MM.1S (cell line): Measurements from ENCODE around the gene ADSS1.

ENCODE experiments used
- DNase-seq: peaks from one replicate; pipeline ENCODE4 v3.0.0-alpha.2; 2015
- H2AFZ ChIP-seq: fragments of 300-600 bp; sonication (generic); 2 replicates; pipeline ENCODE4 v1.6.0; 2016; ENCODE audit warnings: antibody characterized with exemption, low read length
- H3F3A ChIP-seq: fragments of 300-600 bp; sonication (generic); 2 replicates; pipeline ENCODE4 v1.6.1; 2016; ENCODE audit warnings: mild to moderate bottlenecking, antibody characterized with exemption, low read length, moderate library complexity, mixed read lengths; ENCODE audit not compliant: insufficient read depth
- H3K27ac ChIP-seq: fragments of 300-600 bp; sonication (generic); 2 replicates; pipeline ENCODE4 v1.5.1; 2016; ENCODE audit warnings: mild to moderate bottlenecking, low read length
- H3K27me3 ChIP-seq: fragments of 300-600 bp; sonication (generic); replicated peaks from 2 replicates; pipeline ENCODE4 v1.6.0; 2016; ENCODE audit warnings: low read length; ENCODE audit not compliant: insufficient read depth
- H3K36me3 ChIP-seq: fragments of 300-600 bp; sonication (generic); replicated peaks from 2 replicates; pipeline ENCODE4 v1.6.1; 2016; ENCODE audit warnings: mild to moderate bottlenecking, low read length, mixed read lengths; ENCODE audit not compliant: insufficient read depth
- H3K4me1 ChIP-seq: fragments of 300-600 bp; sonication (generic); 2 replicates; pipeline ENCODE4 v1.6.1; 2016; ENCODE audit warnings: low read length, mixed read lengths
- H3K4me2 ChIP-seq: fragments of 300-600 bp; sonication (generic); 2 replicates; pipeline ENCODE4 v1.6.0; 2016; ENCODE audit warnings: low read depth, low read length
- H3K4me3 ChIP-seq: fragments of 300-600 bp; sonication (generic); 2 replicates; pipeline ENCODE4 v1.5.1; 2016; ENCODE audit warnings: low read length, mixed read lengths
- H3K79me2 ChIP-seq: fragments of 300-600 bp; sonication (generic); 2 replicates; pipeline ENCODE4 v1.6.1; 2016; ENCODE audit warnings: mixed run types, low read length, mixed read lengths
- H3K9ac ChIP-seq: fragments of 300-600 bp; sonication (generic); 2 replicates; pipeline ENCODE4 v1.6.1; 2016; ENCODE audit warnings: low read length, mixed read lengths
- H3K9me2 ChIP-seq: fragments of 300-600 bp; sonication (generic); replicated peaks from 2 replicates; pipeline ENCODE4 v1.6.1; 2016; ENCODE audit warnings: mild to moderate bottlenecking, low read length, mixed read lengths; ENCODE audit not compliant: insufficient read depth
- H3K9me3 ChIP-seq: fragments of 300-600 bp; sonication (generic); replicated peaks from 2 replicates; pipeline ENCODE4 v1.6.1; 2016; ENCODE audit warnings: mild to moderate bottlenecking, low read length, mixed read lengths; ENCODE audit not compliant: insufficient read depth
- H4K20me1 ChIP-seq: fragments of 300-600 bp; sonication (generic); 2 replicates; pipeline ENCODE4 v1.6.1; 2016; ENCODE audit warnings: mild to moderate bottlenecking, low read length, moderate library complexity, mixed read lengths; ENCODE audit not compliant: insufficient read depth
- EZH2 ChIP-seq: fragments of 300-600 bp; sonication (generic); optimal IDR thresholded peaks from 2 replicates; pipeline ENCODE3; 2017; ENCODE audit warnings: low read depth, mild to moderate bottlenecking, antibody characterized with exemption, low read length, mixed read lengths
- EZH2phosphoT487 ChIP-seq: fragments of 300-600 bp; sonication (generic); IDR thresholded peaks from 2 replicates; pipeline ENCODE4 v1.6.1; 2018; ENCODE audit warnings: antibody characterized with exemption, low read length
- TF ChIP-seq, protein P1 (sequence below): fragments of 300-600 bp; sonication (generic); IDR thresholded peaks from 2 replicates; pipeline ENCODE4 v1.5.1; 2016; ENCODE audit warnings: antibody characterized with exemption, low read length, mixed read lengths

Gene ADSS1

DNA sequence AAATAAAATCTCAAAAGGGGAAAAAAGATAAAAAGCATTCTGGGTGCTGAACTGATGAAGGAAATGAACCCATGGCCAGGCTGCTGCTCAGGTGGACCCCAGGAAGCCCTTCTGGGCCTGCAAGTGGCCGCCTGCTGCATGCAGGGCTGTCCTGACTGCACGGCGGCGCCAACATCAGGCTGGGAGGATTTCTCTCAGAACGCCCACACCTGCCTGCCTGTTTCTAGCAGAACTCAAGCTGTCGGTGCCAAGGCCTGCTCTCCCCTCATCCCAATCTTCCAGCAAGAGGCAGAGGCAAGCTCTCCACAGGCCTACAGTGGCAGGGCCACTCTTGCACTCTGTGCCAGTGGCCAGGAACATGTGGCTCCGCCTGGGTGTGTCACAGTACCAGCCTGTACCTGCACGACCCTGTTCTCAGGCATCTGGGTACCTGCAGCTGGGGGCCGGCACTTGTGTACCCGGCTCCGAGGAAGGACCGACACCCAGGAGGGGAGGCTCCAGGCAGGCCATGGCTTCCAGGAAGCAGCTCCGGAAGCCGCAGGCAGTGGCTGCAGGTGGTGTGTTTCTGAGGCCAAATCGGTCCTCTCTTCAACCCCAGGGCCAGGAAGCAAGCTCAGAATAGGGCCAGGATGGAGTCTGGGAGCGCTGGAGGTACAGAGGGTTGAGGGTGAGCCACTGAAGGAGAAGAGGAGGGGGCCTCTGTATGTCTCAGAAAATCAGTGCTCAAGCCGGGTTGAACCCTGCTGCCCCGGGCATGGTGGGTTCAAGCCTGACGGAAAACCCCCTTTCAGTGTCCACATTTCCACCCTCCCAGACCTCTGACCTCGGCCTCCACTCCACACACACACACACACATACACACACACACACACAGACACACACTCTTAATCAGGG, 37.2 kb upstream of the ADSS1 start:
- H3F3A ChIP-seq = no peaks in the 10 kb centered on the region
- no peaks in the 10 kb centered on the region for H3K36me3 ChIP-seq
- DNase-seq = no peak
- H4K20me1 ChIP-seq = no peaks in the 10 kb centered on the region
- no peak overlapping the region for H2AFZ ChIP-seq
- TF ChIP-seq, protein P1, sequence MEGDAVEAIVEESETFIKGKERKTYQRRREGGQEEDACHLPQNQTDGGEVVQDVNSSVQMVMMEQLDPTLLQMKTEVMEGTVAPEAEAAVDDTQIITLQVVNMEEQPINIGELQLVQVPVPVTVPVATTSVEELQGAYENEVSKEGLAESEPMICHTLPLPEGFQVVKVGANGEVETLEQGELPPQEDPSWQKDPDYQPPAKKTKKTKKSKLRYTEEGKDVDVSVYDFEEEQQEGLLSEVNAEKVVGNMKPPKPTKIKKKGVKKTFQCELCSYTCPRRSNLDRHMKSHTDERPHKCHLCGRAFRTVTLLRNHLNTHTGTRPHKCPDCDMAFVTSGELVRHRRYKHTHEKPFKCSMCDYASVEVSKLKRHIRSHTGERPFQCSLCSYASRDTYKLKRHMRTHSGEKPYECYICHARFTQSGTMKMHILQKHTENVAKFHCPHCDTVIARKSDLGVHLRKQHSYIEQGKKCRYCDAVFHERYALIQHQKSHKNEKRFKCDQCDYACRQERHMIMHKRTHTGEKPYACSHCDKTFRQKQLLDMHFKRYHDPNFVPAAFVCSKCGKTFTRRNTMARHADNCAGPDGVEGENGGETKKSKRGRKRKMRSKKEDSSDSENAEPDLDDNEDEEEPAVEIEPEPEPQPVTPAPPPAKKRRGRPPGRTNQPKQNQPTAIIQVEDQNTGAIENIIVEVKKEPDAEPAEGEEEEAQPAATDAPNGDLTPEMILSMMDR = no peak
- TF ChIP-seq EZH2 = no peak
- no peaks in the 10 kb centered on the region for H3K4me1 ChIP-seq
- peaks cover 12% of the 10 kb centered on the region for H3K79me2 ChIP-seq
- no peak overlapping the region for H3K4me3 ChIP-seq
- H3K9me2 ChIP-seq = no peaks in the 10 kb centered on the region
- no peaks in the 10 kb centered on the region for H3K9me3 ChIP-seq
- H3K27me3 ChIP-seq = no peaks in the 10 kb centered on the region; the same call in 1 of the 2 replicates
- no peak overlapping the region for H3K27ac ChIP-seq
- H3K9ac ChIP-seq = no peak overlapping the region
- H3K4me2 ChIP-seq = no peak overlapping the region

DNA sequence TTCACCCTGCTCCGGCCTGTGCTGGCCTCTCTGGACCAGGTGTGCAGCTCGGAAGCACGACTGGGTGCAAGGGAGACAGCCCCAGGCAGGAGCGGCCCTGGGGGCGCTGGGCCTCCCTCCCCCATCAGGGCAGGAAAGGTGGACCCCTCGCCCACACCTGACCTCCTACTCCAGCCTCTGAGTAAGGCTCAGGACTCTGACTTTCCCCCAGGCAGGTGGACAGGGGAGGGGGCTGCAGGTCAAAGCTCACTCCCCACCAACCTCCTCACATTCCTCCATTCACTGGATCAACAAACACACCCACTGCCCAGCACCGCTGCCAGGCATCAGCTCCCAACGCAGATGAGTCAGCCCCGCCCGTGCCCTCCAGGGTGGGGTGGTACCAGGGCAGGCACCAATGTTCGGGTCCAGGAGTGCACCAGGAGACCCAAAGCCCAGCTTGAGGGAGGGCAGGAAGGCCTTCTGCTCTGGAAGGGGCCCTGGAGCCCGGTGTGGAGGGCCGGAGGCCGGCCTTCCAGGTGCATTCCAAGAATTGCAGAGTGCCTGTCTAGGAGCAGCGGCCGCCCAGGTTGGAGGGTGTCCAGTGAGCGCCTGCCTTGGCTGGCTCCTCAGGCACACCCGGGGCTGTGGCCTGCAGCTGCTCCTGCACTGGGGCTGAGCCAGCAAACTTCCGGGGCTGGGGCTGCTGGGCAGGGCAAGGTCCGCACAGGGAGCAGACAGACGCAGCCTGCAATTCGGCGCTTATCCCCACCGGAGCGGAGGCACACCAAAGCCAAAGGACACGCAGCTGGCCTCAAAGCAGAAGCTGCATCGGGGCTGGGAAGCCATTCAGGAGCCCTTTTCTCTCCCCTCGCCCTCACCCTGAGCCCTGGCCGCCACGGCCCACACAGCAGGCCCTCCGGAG, 36.2 kb upstream of the ADSS1 start:
- H2AFZ ChIP-seq = no peak overlapping the region
- no peak overlapping the region for H3K4me2 ChIP-seq
- no peak overlapping the region for H3K27ac ChIP-seq
- TF ChIP-seq EZH2phosphoT487 (no peak), EZH2 (no peak)
- TF ChIP-seq, protein P1 = no peak
- H3K27me3 ChIP-seq = no peaks in the 10 kb centered on the region; the same call in 1 of the 2 replicates
- no peak for DNase-seq
- no peaks in the 10 kb centered on the region for H3K9me3 ChIP-seq
- no peak overlapping the region for H3K4me3 ChIP-seq
- no peaks in the 10 kb centered on the region for H3F3A ChIP-seq
- peaks cover 12% of the 10 kb centered on the region for H3K79me2 ChIP-seq
- no peaks in the 10 kb centered on the region for H3K4me1 ChIP-seq
- no peak overlapping the region for H3K9ac ChIP-seq
- no peaks in the 10 kb centered on the region for H3K9me2 ChIP-seq
- H3K36me3 ChIP-seq = no peaks in the 10 kb centered on the region
- H4K20me1 ChIP-seq = no peaks in the 10 kb centered on the region

DNA sequence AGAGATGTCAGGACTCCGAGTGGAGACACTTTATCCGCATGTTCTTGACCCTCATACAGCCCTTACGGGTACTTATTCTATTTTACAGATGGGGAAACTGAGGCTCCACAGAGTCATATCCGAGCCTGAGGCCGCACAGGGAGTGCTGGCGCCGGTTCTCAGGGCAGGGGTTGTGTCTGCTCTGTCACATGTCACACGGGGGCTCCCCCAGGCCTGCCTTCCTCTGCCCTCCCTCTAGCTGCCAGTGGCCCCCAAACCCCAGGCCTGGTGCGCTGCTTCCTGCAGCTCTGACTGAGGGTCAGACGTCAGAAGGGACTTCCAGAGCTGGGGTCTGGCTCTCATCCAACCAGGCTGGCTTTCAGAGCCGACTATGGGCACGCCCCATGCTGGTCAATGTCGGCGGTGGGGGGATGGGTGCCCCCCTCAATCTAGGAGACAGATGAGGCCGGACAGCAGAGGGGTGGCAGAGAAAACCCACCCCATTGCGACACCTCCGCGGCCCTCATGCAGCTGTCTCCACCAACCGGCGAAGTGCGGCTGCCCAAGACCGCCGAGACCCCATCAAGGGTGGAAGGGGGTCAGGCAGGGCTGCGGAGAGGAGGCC, 35.4 kb upstream of the ADSS1 start:
- Histone ChIP-seq H3K4me3 (no peak overlapping the region), H3K9ac (no peak overlapping the region), H3K4me2 (no peak overlapping the region), H3K4me1 (no peaks in the 10 kb centered on the region), H3K27ac (no peak overlapping the region), H3K36me3 (no peaks in the 10 kb centered on the region), H3K9me2 (no peaks in the 10 kb centered on the region), H3K79me2 (peaks cover 12% of the 10 kb centered on the region), H4K20me1 (no peaks in the 10 kb centered on the region), H2AFZ (no peak overlapping the region), H3K9me3 (no peaks in the 10 kb centered on the region), H3F3A (no peaks in the 10 kb centered on the region), H3K27me3 (no peaks in the 10 kb centered on the region; the same call in 1 of the 2 replicates)
- no peak for TF ChIP-seq EZH2phosphoT487
- TF ChIP-seq, protein P1 = no peak
- no peak for TF ChIP-seq EZH2
- DNase-seq = no peak
